OCI-LY3 (cell line): ENCODE results near the gene CMIP.

Experiments
- H2AFZ ChIP-seq: fragments of 200-600, 300-600 bp; shearing (Covaris generic); 2 replicates; pipeline ENCODE4 v1.6.0; 2014; ENCODE audit warnings: antibody characterized with exemption, low read depth, low read length
- H3K27ac ChIP-seq: fragments of 200-600, 300-600 bp; sonication (generic); 2 replicates; pipeline ENCODE4 v1.5.1; 2014; ENCODE audit warnings: mild to moderate bottlenecking, low read length, moderate library complexity, mixed read lengths
- H3K27me3 ChIP-seq: fragments of 200-600, 300-600 bp; sonication (generic); 2 replicates; pipeline ENCODE4 v1.6.1; 2014; ENCODE audit warnings: low read depth, low read length, mixed read lengths
- H3K36me3 ChIP-seq: fragments of 200-600, 300-600 bp; sonication (generic); replicated peaks from 2 replicates; pipeline ENCODE3; 2014; ENCODE audit warnings: low read depth, low read length, mixed read lengths
- H3K4me1 ChIP-seq: fragments of 300-600, 200-600 bp; sonication (generic); 2 replicates; pipeline ENCODE4 v1.6.1; 2014; ENCODE audit warnings: low read length, mixed read lengths
- H3K4me2 ChIP-seq: fragments of 200-600, 300-600 bp; sonication (generic); 2 replicates; pipeline ENCODE4 v1.6.1; 2014; ENCODE audit warnings: low read length, mixed read lengths
- H3K4me3 ChIP-seq: fragments of 300-600, 200-600 bp; sonication (generic); 2 replicates; pipeline ENCODE4 v1.5.1; 2014; ENCODE audit warnings: antibody characterized with exemption, mild to moderate bottlenecking, low read length, moderate library complexity
- H3K79me2 ChIP-seq: fragments of 300-600, 200-600 bp; shearing (Covaris generic); 2 replicates; pipeline ENCODE4 v1.6.1; 2014; ENCODE audit warnings: mild to moderate bottlenecking, low read length, mixed read lengths
- H3K9ac ChIP-seq: fragments of 300-600, 200-600 bp; shearing (Covaris generic); 2 replicates; pipeline ENCODE4 v1.6.0; 2014; ENCODE audit warnings: mild to moderate bottlenecking, low read length, moderate library complexity
- H3K9me3 ChIP-seq: fragments of 200-600, 300-600 bp; shearing (Covaris generic); 2 replicates; pipeline ENCODE4 v1.6.1; 2014; ENCODE audit warnings: low read length, mixed read lengths; ENCODE audit not compliant: insufficient read depth
- H4K20me1 ChIP-seq: fragments of 200-600, 300-600 bp; sonication (generic); 2 replicates; pipeline ENCODE4 v1.6.1; 2016; ENCODE audit warnings: low read length, mixed read lengths; ENCODE audit not compliant: insufficient read depth
- CTCF ChIP-seq: fragments of 200-600, 300-600 bp; sonication (generic); IDR thresholded peaks from 2 replicates; pipeline ENCODE4 v1.5.1; 2014; ENCODE audit warnings: antibody characterized with exemption, low read length, low read depth
- EZH2phosphoT487 ChIP-seq: fragments of 200-600 bp; shearing (Covaris generic); IDR thresholded peaks from 2 replicates; pipeline ENCODE4 v1.6.1; 2018; ENCODE audit warnings: antibody characterized with exemption, mixed run types, low read depth

The CMIP gene

DNA sequence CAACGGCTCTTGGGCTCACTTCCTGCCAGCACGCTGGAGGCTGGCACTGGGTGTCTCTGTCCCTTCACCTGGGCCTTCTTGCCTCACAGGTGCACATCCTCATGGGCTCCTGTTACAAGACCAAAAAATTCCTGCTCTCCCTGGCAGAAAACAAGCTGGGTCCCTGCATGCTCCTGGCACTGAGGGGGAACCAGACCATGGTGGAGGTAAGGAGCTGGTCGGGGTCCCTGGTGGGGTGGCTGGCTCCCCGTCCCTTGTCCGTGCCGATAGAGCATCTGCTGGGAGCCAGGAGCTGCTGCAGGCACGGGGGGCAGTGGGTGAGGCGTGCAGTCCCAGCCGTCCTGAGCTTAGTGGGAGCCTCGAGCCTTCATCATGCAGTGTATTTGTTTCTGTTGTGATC is 255.0 kb downstream of the CMIP start:
- no peaks in the 10 kb centered on the region for H4K20me1 ChIP-seq
- no peak overlapping the region for H3K27ac ChIP-seq
- H3K79me2 ChIP-seq: no peaks in the 10 kb centered on the region
- no peak overlapping the region for H3K4me2 ChIP-seq
- H3K36me3 ChIP-seq: peaks cover 25% of the 10 kb centered on the region
- H3K9me3 ChIP-seq: no peaks in the 10 kb centered on the region
- no peak overlapping the region for H3K9ac ChIP-seq
- H3K4me3 ChIP-seq: no peak overlapping the region
- no peaks in the 10 kb centered on the region for H3K4me1 ChIP-seq
- no peak for TF ChIP-seq EZH2phosphoT487
- no peak for TF ChIP-seq CTCF
- no peaks in the 10 kb centered on the region for H3K27me3 ChIP-seq
- H2AFZ ChIP-seq: no peak overlapping the region

GRCh38 chr16:81700071-81700779 is 255.6 kb downstream of the CMIP start:
- Histone ChIP-seq H3K27ac (no peak overlapping the region), H3K27me3 (no peaks in the 10 kb centered on the region), H3K4me2 (no peak overlapping the region), H3K4me1 (no peaks in the 10 kb centered on the region), H4K20me1 (no peaks in the 10 kb centered on the region), H2AFZ (no peak overlapping the region), H3K9ac (no peak overlapping the region), H3K36me3 (peaks cover 28% of the 10 kb centered on the region), H3K4me3 (no peak overlapping the region), H3K9me3 (no peaks in the 10 kb centered on the region), H3K79me2 (no peaks in the 10 kb centered on the region)
- TF ChIP-seq EZH2phosphoT487 (no peak), CTCF (no peak)

DNA sequence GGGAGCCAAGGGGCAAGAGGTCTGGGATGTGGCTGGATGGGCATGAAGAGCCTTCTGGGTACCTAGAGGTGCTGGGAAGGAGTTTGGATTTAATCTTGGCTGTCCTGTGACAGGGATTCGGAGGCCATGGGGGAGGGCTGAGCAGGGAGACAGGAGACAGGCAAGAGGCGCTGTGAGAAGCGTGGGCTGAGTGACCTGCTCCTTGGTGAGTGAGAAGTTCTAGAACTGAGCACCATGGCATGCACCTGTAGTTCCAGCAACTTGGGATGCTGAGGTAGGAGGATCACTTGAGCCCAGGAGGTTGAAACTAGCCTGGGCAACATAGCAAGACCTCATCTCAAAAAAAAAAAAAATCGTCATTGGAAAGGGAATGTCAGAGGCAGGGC is 256.2 kb downstream of the CMIP start:
- H3K36me3 ChIP-seq: peaks cover 28% of the 10 kb centered on the region

More for the DNA sequence above, 256.2 kb downstream of the CMIP start:
- no peak for TF ChIP-seq CTCF
- TF ChIP-seq EZH2phosphoT487: no peak
- Histone ChIP-seq H3K9me3 (no peaks in the 10 kb centered on the region), H4K20me1 (no peaks in the 10 kb centered on the region), H3K4me2 (no peak overlapping the region), H3K27me3 (no peaks in the 10 kb centered on the region), H3K79me2 (no peaks in the 10 kb centered on the region), H3K4me3 (no peak overlapping the region), H2AFZ (no peak overlapping the region), H3K27ac (no peak overlapping the region), H3K4me1 (no peaks in the 10 kb centered on the region), H3K9ac (no peak overlapping the region)
